Measurements from ENCODE around the gene ALDH3A1. TPM values are rescaled to one million over a fixed set of nuclear protein-coding genes. Genes with fewer than 3 reads are reported as not detected.

ALDH3A1 gene
- total and polyA plus RNA-seq, 8 donors: 5.8 to 689 (median 145) TPM

- Histone ChIP-seq H3K4me1 (peaks cover 7 to 30% (median 22%) of the 10 kb centered on the region in 4 donors), H3K27me3 (no peaks in the 10 kb centered on the region), H3K4me3 (no peak overlapping the region), H3K36me3 (peaks cover 0 to 20% (median 9%) of the 10 kb centered on the region in 4 donors), H3K9me3 (no peaks in the 10 kb centered on the region), H3K27ac (peak overlapping the region in 2 of 5 donors; percentile 6 to 81)
- TF ChIP-seq POLR2A (IDR thresholded peaks at IDR 0.05) (no peak), POLR2AphosphoS5 (IDR thresholded peaks at IDR 0.05) (no peak)
- no peak for DNase-seq
- whole genome bisulfite sequencing, 5 donors: 94 to 96% (median 95%) methylated on average over 30 to 34 of the region's 34 CpGs
- intact Hi-C loops (cut with DNase I; ENCODE audit: low total_unique reads): no loop called here
These were observed 4.7 kb downstream of the ALDH3A1 start for GRCh38 chr17:19743101-19744100.

GRCh38 chr17:19742495-19742894 lies 5.6 kb downstream of the ALDH3A1 start:
- intact Hi-C loops (cut with DNase I; ENCODE audit: low total_unique reads): no loop called here
- 81 to 93% (median 88%) methylated on average over 6 to 10 of the region's 10 CpGs for WGBS, 5 donors
- H3K36me3 ChIP-seq: peaks cover 0 to 25% (median 10%) of the 10 kb centered on the region in 4 donors
- peaks cover 7 to 26% (median 19%) of the 10 kb centered on the region in 4 donors for H3K4me1 ChIP-seq
- H3K9me3 ChIP-seq: no peaks in the 10 kb centered on the region
- no peak for DNase-seq
- peak overlapping the region in 1 of 5 donors; percentile 6 for H3K27ac ChIP-seq
- no peaks in the 10 kb centered on the region for H3K27me3 ChIP-seq
- H3K4me3 ChIP-seq: no peak overlapping the region
- TF ChIP-seq CTCF (IDR thresholded peaks at IDR 0.05) (no peak), POLR2AphosphoS5 (IDR thresholded peaks at IDR 0.05) (peak in 1 of 3 donors; percentile 3)

GRCh38 chr17:19741832-19742457 lies 6.2 kb downstream of the ALDH3A1 start:
- TF ChIP-seq CTCF (IDR thresholded peaks at IDR 0.05) (no peak), POLR2A (IDR thresholded peaks at IDR 0.05) (no peak), EP300 (IDR thresholded peaks at IDR 0.05) (no peak), POLR2AphosphoS5 (IDR thresholded peaks at IDR 0.05) (no peak)
- Histone ChIP-seq H3K36me3 (peaks cover 0 to 25% (median 10%) of the 10 kb centered on the region in 4 donors), H3K9me3 (no peaks in the 10 kb centered on the region), H3K27ac (no peak overlapping the region), H3K4me3 (no peak overlapping the region), H3K27me3 (no peaks in the 10 kb centered on the region), H3K4me1 (peaks cover 7 to 22% (median 20%) of the 10 kb centered on the region in 4 donors)
- WGBS, 5 donors: 70 to 93% (median 87%) methylated on average over 10 to 14 of the region's 14 CpGs
- DNase-seq: no peak
- intact Hi-C loops (cut with DNase I; ENCODE audit: low total_unique reads): no loop called here

GRCh38 chr17:19740933-19741332 lies 7.2 kb downstream of the ALDH3A1 start:
- Histone ChIP-seq H3K36me3 (peaks cover 0 to 25% (median 10%) of the 10 kb centered on the region in 4 donors), H3K4me1 (peaks cover 7 to 22% (median 18%) of the 10 kb centered on the region in 4 donors), H3K4me3 (no peak overlapping the region), H3K27me3 (no peaks in the 10 kb centered on the region), H3K9me3 (no peaks in the 10 kb centered on the region), H3K27ac (no peak overlapping the region)
- DNase-seq: no peak
- intact Hi-C loops (cut with DNase I; ENCODE audit: low total_unique reads): no loop called here
- TF ChIP-seq POLR2A (IDR thresholded peaks at IDR 0.05) (no peak), EP300 (IDR thresholded peaks at IDR 0.05) (no peak), POLR2AphosphoS5 (IDR thresholded peaks at IDR 0.05) (no peak), CTCF (IDR thresholded peaks at IDR 0.05) (no peak)
- WGBS, 5 donors: 82 to 91% (median 87%) methylated on average over 7 of the region's 7 CpGs

Data from stomach (tissue), 9 donors.